GM12878 (cell line): ENCODE data around the gene CRYGA.

Experiments
- BHLHE40 ChIP-seq, 2 experiments: fragments of 450-650 bp in 1 of 2; IDR thresholded peaks; 2 replicates each; pipeline ENCODE4 v1.6.1; 2011 to 2017; ENCODE audit warnings: low read depth in 2 of 2, borderline replicate concordance in 1 of 2, improper control_type of control experiment in 1 of 2, low read length in 1 of 2, mild to moderate bottlenecking in 1 of 2
- SP1 ChIP-seq: IDR thresholded peaks from one replicate; pipeline ENCODE4 v1.6.1; 2011; ENCODE audit warnings: low read depth, low read length
- ZBTB33 ChIP-seq: fragments of 450-650 bp; IDR thresholded peaks from 2 replicates; pipeline ENCODE4 v1.6.1; 2017; ENCODE audit warnings: mild to moderate bottlenecking
- TF ChIP-seq, protein P1 (sequence below), 3 experiments: IDR thresholded peaks in 2 of 3; conservative IDR thresholded peaks in 1 of 3; 2 replicates each; pipeline ENCODE4 v1.5.1; 2011; ENCODE audit warnings: low read depth in 3 of 3, low read length in 3 of 3, mild to moderate bottlenecking in 3 of 3, control low read depth in 2 of 3, moderate library complexity in 2 of 3, inconsistent platforms in 1 of 3, mixed read lengths in 1 of 3; ENCODE audit not compliant: control insufficient read depth in 2 of 3, insufficient read depth in 1 of 3; ENCODE audit errors: extremely low read depth in 1 of 3

DNA sequence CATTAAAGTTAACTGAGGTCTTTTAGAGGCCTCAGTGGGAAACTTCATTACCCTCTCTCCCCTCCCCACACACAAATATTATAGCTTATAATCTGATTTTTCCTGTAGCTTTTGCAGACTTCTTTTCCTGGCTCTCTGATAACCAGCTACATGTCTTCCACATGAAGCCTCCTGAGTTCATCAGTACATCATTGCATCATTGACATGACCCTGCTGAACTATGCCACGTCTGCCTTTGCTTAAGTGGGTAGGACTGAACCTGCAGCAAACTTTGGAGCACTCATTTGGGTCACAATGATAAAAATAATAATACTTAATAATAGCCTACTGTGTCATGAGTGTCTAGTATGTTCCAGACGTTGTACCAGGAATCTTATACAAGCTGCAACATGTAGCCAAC lies 7.0 kb downstream of the CRYGA start:
- TF ChIP-seq BHLHE40 (IDR thresholded peaks at IDR 0.05; ENCODE audit: borderline replicate concordance in 1 of 2, low read depth in 2 of 2, low read length in 1 of 2) (no peak), SP1 (no peak), ZBTB33 (no peak)
- TF ChIP-seq, protein P1, sequence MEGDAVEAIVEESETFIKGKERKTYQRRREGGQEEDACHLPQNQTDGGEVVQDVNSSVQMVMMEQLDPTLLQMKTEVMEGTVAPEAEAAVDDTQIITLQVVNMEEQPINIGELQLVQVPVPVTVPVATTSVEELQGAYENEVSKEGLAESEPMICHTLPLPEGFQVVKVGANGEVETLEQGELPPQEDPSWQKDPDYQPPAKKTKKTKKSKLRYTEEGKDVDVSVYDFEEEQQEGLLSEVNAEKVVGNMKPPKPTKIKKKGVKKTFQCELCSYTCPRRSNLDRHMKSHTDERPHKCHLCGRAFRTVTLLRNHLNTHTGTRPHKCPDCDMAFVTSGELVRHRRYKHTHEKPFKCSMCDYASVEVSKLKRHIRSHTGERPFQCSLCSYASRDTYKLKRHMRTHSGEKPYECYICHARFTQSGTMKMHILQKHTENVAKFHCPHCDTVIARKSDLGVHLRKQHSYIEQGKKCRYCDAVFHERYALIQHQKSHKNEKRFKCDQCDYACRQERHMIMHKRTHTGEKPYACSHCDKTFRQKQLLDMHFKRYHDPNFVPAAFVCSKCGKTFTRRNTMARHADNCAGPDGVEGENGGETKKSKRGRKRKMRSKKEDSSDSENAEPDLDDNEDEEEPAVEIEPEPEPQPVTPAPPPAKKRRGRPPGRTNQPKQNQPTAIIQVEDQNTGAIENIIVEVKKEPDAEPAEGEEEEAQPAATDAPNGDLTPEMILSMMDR (IDR thresholded peaks at IDR 0.05 in 2 of 3, conservative IDR thresholded peaks at IDR 0.05 in 1 of 3; ENCODE audit: control insufficient read depth in 2 of 3, extremely low read depth in 1 of 3, insufficient read depth in 1 of 3, low read depth in 3 of 3, low read length in 3 of 3), result no peak
